OCI-LY3 (cell line): ENCODE data around the gene HBP1.
"Not testable (repeated sequence)": the region's sequence is repeated elsewhere in the genome, so short reads cannot be mapped to it uniquely, and the experiment has no call there.

Experiments used
- H2AFZ ChIP-seq: fragments of 200-600, 300-600 bp; shearing (Covaris generic); 2 replicates; pipeline ENCODE4 v1.6.0; 2014; ENCODE audit warnings: antibody characterized with exemption, low read depth, low read length
- H3K27ac ChIP-seq: fragments of 200-600, 300-600 bp; sonication (generic); 2 replicates; pipeline ENCODE4 v1.5.1; 2014; ENCODE audit warnings: mild to moderate bottlenecking, low read length, moderate library complexity, mixed read lengths
- H3K27me3 ChIP-seq: fragments of 200-600, 300-600 bp; sonication (generic); 2 replicates; pipeline ENCODE4 v1.6.1; 2014; ENCODE audit warnings: low read depth, low read length, mixed read lengths
- H3K36me3 ChIP-seq: fragments of 200-600, 300-600 bp; sonication (generic); replicated peaks from 2 replicates; pipeline ENCODE3; 2014; ENCODE audit warnings: low read depth, low read length, mixed read lengths
- H3K4me1 ChIP-seq: fragments of 300-600, 200-600 bp; sonication (generic); 2 replicates; pipeline ENCODE4 v1.6.1; 2014; ENCODE audit warnings: low read length, mixed read lengths
- H3K4me2 ChIP-seq: fragments of 200-600, 300-600 bp; sonication (generic); 2 replicates; pipeline ENCODE4 v1.6.1; 2014; ENCODE audit warnings: low read length, mixed read lengths
- H3K4me3 ChIP-seq: fragments of 300-600, 200-600 bp; sonication (generic); 2 replicates; pipeline ENCODE4 v1.5.1; 2014; ENCODE audit warnings: antibody characterized with exemption, mild to moderate bottlenecking, low read length, moderate library complexity
- H3K79me2 ChIP-seq: fragments of 300-600, 200-600 bp; shearing (Covaris generic); 2 replicates; pipeline ENCODE4 v1.6.1; 2014; ENCODE audit warnings: mild to moderate bottlenecking, low read length, mixed read lengths
- H3K9ac ChIP-seq: fragments of 300-600, 200-600 bp; shearing (Covaris generic); 2 replicates; pipeline ENCODE4 v1.6.0; 2014; ENCODE audit warnings: mild to moderate bottlenecking, low read length, moderate library complexity
- H3K9me3 ChIP-seq: fragments of 200-600, 300-600 bp; shearing (Covaris generic); 2 replicates; pipeline ENCODE4 v1.6.1; 2014; ENCODE audit warnings: low read length, mixed read lengths; ENCODE audit not compliant: insufficient read depth
- H4K20me1 ChIP-seq: fragments of 200-600, 300-600 bp; sonication (generic); 2 replicates; pipeline ENCODE4 v1.6.1; 2016; ENCODE audit warnings: low read length, mixed read lengths; ENCODE audit not compliant: insufficient read depth
- CTCF ChIP-seq: fragments of 200-600, 300-600 bp; sonication (generic); IDR thresholded peaks from 2 replicates; pipeline ENCODE4 v1.5.1; 2014; ENCODE audit warnings: antibody characterized with exemption, low read length, low read depth
- EZH2phosphoT487 ChIP-seq: fragments of 200-600 bp; shearing (Covaris generic); IDR thresholded peaks from 2 replicates; pipeline ENCODE4 v1.6.1; 2018; ENCODE audit warnings: antibody characterized with exemption, mixed run types, low read depth

The HBP1 gene

GRCh38 chr7:107237451-107237850 is 68.6 kb downstream of the HBP1 start:
- no peaks in the 10 kb centered on the region for H3K9me3 ChIP-seq
- TF ChIP-seq CTCF: no peak
- TF ChIP-seq EZH2phosphoT487: no peak
- H3K4me3 ChIP-seq: no peak overlapping the region

GRCh38 chr7:107242267-107242666 is 73.5 kb downstream of the HBP1 start:
- no peak overlapping the region for H3K4me2 ChIP-seq
- H3K4me1 ChIP-seq: no peaks in the 10 kb centered on the region
- no peak overlapping the region for H3K4me3 ChIP-seq
- no peaks in the 10 kb centered on the region for H3K9me3 ChIP-seq
- H3K79me2 ChIP-seq: no peaks in the 10 kb centered on the region
- no peak overlapping the region for H2AFZ ChIP-seq
- no peak for TF ChIP-seq EZH2phosphoT487
- no peak for TF ChIP-seq CTCF
- no peaks in the 10 kb centered on the region for H4K20me1 ChIP-seq
- H3K36me3 ChIP-seq: no peaks in the 10 kb centered on the region
- H3K27me3 ChIP-seq: no peaks in the 10 kb centered on the region
- no peak overlapping the region for H3K27ac ChIP-seq
- no peak overlapping the region for H3K9ac ChIP-seq

More at GRCh38 chr7:107237451-107237850, 68.6 kb downstream of the HBP1 start:
- no peaks in the 10 kb centered on the region for H3K36me3 ChIP-seq
- H3K27ac ChIP-seq: no peak overlapping the region
- no peaks in the 10 kb centered on the region for H4K20me1 ChIP-seq
- H3K4me2 ChIP-seq: no peak overlapping the region
- no peak overlapping the region for H3K9ac ChIP-seq
- H3K79me2 ChIP-seq: no peaks in the 10 kb centered on the region
- no peak overlapping the region for H2AFZ ChIP-seq
- H3K27me3 ChIP-seq: no peaks in the 10 kb centered on the region
- H3K4me1 ChIP-seq: peaks cover 5% of the 10 kb centered on the region; the same call in 1 of the 2 replicates

GRCh38 chr7:107244613-107245012 is 75.8 kb downstream of the HBP1 start:
- Histone ChIP-seq H3K36me3 (no peaks in the 10 kb centered on the region), H3K79me2 (no peaks in the 10 kb centered on the region), H3K4me1 (peaks cover 10% of the 10 kb centered on the region), H3K9me3 (no peaks in the 10 kb centered on the region), H3K27ac (no peak overlapping the region), H3K9ac (no peak overlapping the region), H3K4me2 (no peak overlapping the region), H2AFZ (no peak overlapping the region), H3K4me3 (no peak overlapping the region), H4K20me1 (no peaks in the 10 kb centered on the region), H3K27me3 (no peaks in the 10 kb centered on the region)
- no peak for TF ChIP-seq EZH2phosphoT487
- TF ChIP-seq CTCF: no peak

- H3K4me3 ChIP-seq, H3K36me3 ChIP-seq, H3K9ac ChIP-seq, H3K27me3 ChIP-seq, H3K27ac ChIP-seq, H3K9me3 ChIP-seq, H4K20me1 ChIP-seq, H3K79me2 ChIP-seq, H2AFZ ChIP-seq, H3K4me2 ChIP-seq: not testable (repeated sequence)
- peaks cover 10% of the 10 kb centered on the region for H3K4me1 ChIP-seq
These were observed 78.0 kb downstream of the HBP1 start for GRCh38 chr7:107246836-107247235.
